HepG2 (cell line): ENCODE results near the gene CSNK1D. TPM values are rescaled to one million over a fixed set of nuclear protein-coding genes. Genes with fewer than 3 reads are reported as not detected.

Experiments
- ATF6 ChIP-seq: sonication (generic); formaldehyde crosslinking; conservative IDR thresholded peaks from 2 replicates; pipeline ENCODE4 v1.4.0; 2020; ENCODE audit warnings: missing genetic modification reagents
- BORCS8-MEF2B ChIP-seq: sonication (generic); formaldehyde crosslinking; IDR thresholded peaks from 2 replicates; pipeline ENCODE4 v1.8.0; 2022; ENCODE audit warnings: mild to moderate bottlenecking, missing genetic modification reagents
- CBX1 ChIP-seq: IDR thresholded peaks from one replicate; pipeline ENCODE4 v1.6.1; 2016; ENCODE audit warnings: antibody characterized with exemption, low read depth
- CC2D1A ChIP-seq: sonication (generic); formaldehyde crosslinking; IDR thresholded peaks from 2 replicates; pipeline ENCODE4 v1.8.1; 2023; ENCODE audit warnings: mild to moderate bottlenecking, missing genetic modification reagents
- CHD2 ChIP-seq: IDR thresholded peaks from 2 replicates; pipeline ENCODE4 v1.6.1; 2011; ENCODE audit warnings: low read depth, low read length, improper control_type of control experiment
- DNMT1 ChIP-seq: sonication (generic); formaldehyde crosslinking; IDR thresholded peaks from 2 replicates; pipeline ENCODE4 v1.5.1; 2020; ENCODE audit warnings: mild to moderate bottlenecking, missing genetic modification reagents
- FLYWCH1 ChIP-seq: sonication (generic); formaldehyde crosslinking; IDR thresholded peaks from 2 replicates; pipeline ENCODE4 v1.8.1; 2023; ENCODE audit warnings: mild to moderate bottlenecking, missing genetic modification reagents
- FOXJ3 ChIP-seq: sonication (generic); formaldehyde crosslinking; IDR thresholded peaks from 2 replicates; pipeline ENCODE4 v1.4.0; 2020; ENCODE audit warnings: missing genetic modification reagents, mild to moderate bottlenecking, borderline replicate concordance
- FOXO1 ChIP-seq: sonication (generic); formaldehyde crosslinking; IDR thresholded peaks from 2 replicates; pipeline ENCODE4 v1.4.0; 2020; ENCODE audit warnings: missing genetic modification reagents
- GFI1 ChIP-seq: sonication (generic); formaldehyde crosslinking; IDR thresholded peaks from 2 replicates; pipeline ENCODE4 v1.5.0; 2020; ENCODE audit warnings: missing genetic modification reagents, mild to moderate bottlenecking, borderline replicate concordance
- JARID2 ChIP-seq: sonication (generic); formaldehyde crosslinking; IDR thresholded peaks from 2 replicates; pipeline ENCODE4 v1.8.1; 2023; ENCODE audit warnings: missing genetic modification reagents, inconsistent platforms; ENCODE audit not compliant: insufficient replicate concordance
- NR1H2 ChIP-seq: sonication (generic); formaldehyde crosslinking; IDR thresholded peaks from 2 replicates; pipeline ENCODE4 v1.8.1; 2022; ENCODE audit warnings: low read depth, missing genetic modification reagents, borderline replicate concordance
- RAD51 ChIP-seq: fragments of 450-650 bp; IDR thresholded peaks from 2 replicates; pipeline ENCODE4 v1.6.1; 2016; ENCODE audit warnings: borderline replicate concordance
- SCMH1 ChIP-seq: sonication (generic); formaldehyde crosslinking; IDR thresholded peaks from 2 replicates; pipeline ENCODE4 v1.9.0; 2021; ENCODE audit warnings: missing genetic modification reagents, mild to moderate bottlenecking, borderline replicate concordance
- TGIF2 ChIP-seq: IDR thresholded peaks from 2 replicates; pipeline ENCODE4 v1.6.1; 2016; ENCODE audit warnings: control low read depth, missing compliant biosample characterization
- TRIM24 ChIP-seq: sonication (generic); formaldehyde crosslinking; IDR thresholded peaks from 2 replicates; pipeline ENCODE4 v1.8.0; 2022; ENCODE audit warnings: mild to moderate bottlenecking, missing genetic modification reagents
- ZFP36L2 ChIP-seq: sonication (generic); formaldehyde crosslinking; IDR thresholded peaks from 2 replicates; pipeline ENCODE4 v1.4.0; 2020; ENCODE audit warnings: missing genetic modification reagents
- ZNF776 ChIP-seq: sonication (generic); formaldehyde crosslinking; IDR thresholded peaks from 2 replicates; pipeline ENCODE4 v1.4.0; 2020; ENCODE audit warnings: mild to moderate bottlenecking, missing genetic modification reagents
- ZSCAN21 ChIP-seq: sonication (generic); formaldehyde crosslinking; IDR thresholded peaks from 2 replicates; pipeline ENCODE4 v1.8.0; 2022; ENCODE audit warnings: mild to moderate bottlenecking, missing genetic modification reagents, moderate library complexity, borderline replicate concordance
- polyA plus RNA-seq, 8 experiments: library from polyadenylated mRNA; depleted of rRNA in 3 of 8; stranded (reverse) in 7 of 8; unstranded in 1 of 8; fragments of >200 nt; fragmentation: Illumina TruSeq in 4 of 8; extraction: Trizol in 4 of 8; gene quantifications; 2 replicates each; pipeline versions ENCODE4 v1.2.1 to v1.2.3, GENCODE V29; 2011 to 2016; ENCODE audit warnings: low read depth in 4 of 8, missing spikeins in 1 of 8, mixed read lengths in 1 of 8; ENCODE audit not compliant: insufficient read depth in 1 of 8
- total RNA-seq, 5 experiments: library from RNA; depleted of rRNA; stranded (reverse); fragments of >200 nt; fragmentation: Illumina TruSeq; extraction: Trizol; gene quantifications; 2 replicates each; pipeline ENCODE4 v1.2.3, GENCODE V29; 2016; ENCODE audit warnings: low read depth in 1 of 5
- TF ChIP-seq, protein P1 (sequence below): IDR thresholded peaks from 2 replicates; pipeline ENCODE4 v1.6.1; 2016; ENCODE audit warnings: control low read depth
- TF ChIP-seq, protein P2 (sequence below): sonication (generic); formaldehyde crosslinking; IDR thresholded peaks from 2 replicates; pipeline ENCODE4 v1.4.0; 2020; ENCODE audit warnings: missing genetic modification reagents, borderline replicate concordance

The CSNK1D gene
- total and polyA plus RNA-seq, 2 of the 13 experiments (the other 11 are each of a cell fraction or from before 2014, with no cell fraction given), result 31.5 to 128 TPM

GRCh38 chr17:82317394-82318168, 44.1 kb upstream of the CSNK1D start, which contains the start of gene CD7 (continued):
- TF ChIP-seq ZFP36L2 (CRISPR knock-in tag), result no peak
- TF ChIP-seq CC2D1A (CRISPR knock-in tag), result no peak
- no peak for TF ChIP-seq CHD2
- no peak for TF ChIP-seq FOXJ3 (CRISPR knock-in tag)
- no peak; the same call in none of the 2 replicates for TF ChIP-seq BORCS8-MEF2B (CRISPR knock-in tag)
- TF ChIP-seq TRIM24 (CRISPR knock-in tag), result no peak
- 0 out of 2 replicates have a peak, but pooled peaks have one; percentile 53 for TF ChIP-seq FLYWCH1
- TF ChIP-seq SCMH1 (CRISPR knock-in tag), result no peak
- TF ChIP-seq ATF6, result no peak
- TF ChIP-seq FOXO1 (CRISPR knock-in tag), result peak; percentile 58; the same call in 1 of the 2 replicates
- TF ChIP-seq, protein P1, sequence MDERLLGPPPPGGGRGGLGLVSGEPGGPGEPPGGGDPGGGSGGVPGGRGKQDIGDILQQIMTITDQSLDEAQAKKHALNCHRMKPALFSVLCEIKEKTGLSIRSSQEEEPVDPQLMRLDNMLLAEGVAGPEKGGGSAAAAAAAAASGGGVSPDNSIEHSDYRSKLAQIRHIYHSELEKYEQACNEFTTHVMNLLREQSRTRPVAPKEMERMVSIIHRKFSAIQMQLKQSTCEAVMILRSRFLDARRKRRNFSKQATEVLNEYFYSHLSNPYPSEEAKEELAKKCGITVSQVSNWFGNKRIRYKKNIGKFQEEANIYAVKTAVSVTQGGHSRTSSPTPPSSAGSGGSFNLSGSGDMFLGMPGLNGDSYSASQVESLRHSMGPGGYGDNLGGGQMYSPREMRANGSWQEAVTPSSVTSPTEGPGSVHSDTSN (CRISPR knock-in tag), result no peak
- TF ChIP-seq, protein P2, sequence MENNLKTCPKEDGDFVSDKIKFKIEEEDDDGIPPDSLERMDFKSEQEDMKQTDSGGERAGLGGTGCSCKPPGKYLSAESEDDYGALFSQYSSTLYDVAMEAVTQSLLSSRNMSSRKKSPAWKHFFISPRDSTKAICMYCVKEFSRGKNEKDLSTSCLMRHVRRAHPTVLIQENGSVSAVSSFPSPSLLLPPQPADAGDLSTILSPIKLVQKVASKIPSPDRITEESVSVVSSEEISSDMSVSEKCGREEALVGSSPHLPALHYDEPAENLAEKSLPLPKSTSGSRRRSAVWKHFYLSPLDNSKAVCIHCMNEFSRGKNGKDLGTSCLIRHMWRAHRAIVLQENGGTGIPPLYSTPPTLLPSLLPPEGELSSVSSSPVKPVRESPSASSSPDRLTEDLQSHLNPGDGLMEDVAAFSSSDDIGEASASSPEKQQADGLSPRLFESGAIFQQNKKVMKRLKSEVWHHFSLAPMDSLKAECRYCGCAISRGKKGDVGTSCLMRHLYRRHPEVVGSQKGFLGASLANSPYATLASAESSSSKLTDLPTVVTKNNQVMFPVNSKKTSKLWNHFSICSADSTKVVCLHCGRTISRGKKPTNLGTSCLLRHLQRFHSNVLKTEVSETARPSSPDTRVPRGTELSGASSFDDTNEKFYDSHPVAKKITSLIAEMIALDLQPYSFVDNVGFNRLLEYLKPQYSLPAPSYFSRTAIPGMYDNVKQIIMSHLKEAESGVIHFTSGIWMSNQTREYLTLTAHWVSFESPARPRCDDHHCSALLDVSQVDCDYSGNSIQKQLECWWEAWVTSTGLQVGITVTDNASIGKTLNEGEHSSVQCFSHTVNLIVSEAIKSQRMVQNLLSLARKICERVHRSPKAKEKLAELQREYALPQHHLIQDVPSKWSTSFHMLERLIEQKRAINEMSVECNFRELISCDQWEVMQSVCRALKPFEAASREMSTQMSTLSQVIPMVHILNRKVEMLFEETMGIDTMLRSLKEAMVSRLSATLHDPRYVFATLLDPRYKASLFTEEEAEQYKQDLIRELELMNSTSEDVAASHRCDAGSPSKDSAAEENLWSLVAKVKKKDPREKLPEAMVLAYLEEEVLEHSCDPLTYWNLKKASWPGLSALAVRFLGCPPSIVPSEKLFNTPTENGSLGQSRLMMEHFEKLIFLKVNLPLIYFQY (CRISPR knock-in tag), result peak; percentile 34; the same call in 1 of the 2 replicates
- no peak; the same call in 1 of the 2 replicates for TF ChIP-seq TGIF2 (CRISPR knock-in tag)
- no peak for TF ChIP-seq NR1H2 (CRISPR knock-in tag)
- TF ChIP-seq CBX1, result peak; percentile 46
- 0 out of 2 replicates have a peak, but pooled peaks have one; percentile 39 for TF ChIP-seq DNMT1 (CRISPR knock-in tag)
- no peak for TF ChIP-seq RAD51
- TF ChIP-seq ZSCAN21, result peak; percentile 41; the same call in 1 of the 2 replicates
- TF ChIP-seq JARID2, result no peak
- peak; percentile 80; the same call in 1 of the 2 replicates for TF ChIP-seq ZNF776 (CRISPR knock-in tag)
- peak; percentile 48; the same call in 1 of the 2 replicates for TF ChIP-seq GFI1 (CRISPR knock-in tag)
